H1 (cell line): ENCODE measurements around the gene PEX1. TPM values are rescaled to one million over a fixed set of nuclear protein-coding genes. Genes with fewer than 3 reads are reported as not detected.
"Not testable (repeated sequence)": the region's sequence is repeated elsewhere in the genome, so short reads cannot be mapped to it uniquely, and the experiment has no call there.

ENCODE experiments used
- CTCF ChIA-PET: fragments of 300-600 bp; sonication (Branson Sonifier 250); formaldehyde crosslinking; loops from one replicate; lab custom pipeline; 2021; ENCODE audit not compliant: partially characterized antibody; lab: Charles Lee
- POLR2A ChIA-PET: fragments of 300-600 bp; sonication (Branson Sonifier 250); formaldehyde crosslinking; loops from one replicate; lab custom pipeline; 2021; ENCODE audit warnings: inconsistent platforms; ENCODE audit not compliant: partially characterized antibody; lab: Charles Lee
- DNase-seq, 2 experiments: peaks; one replicate each; pipeline versions ENCODE4 v3.0.0 to v3.0.0-alpha.2; 2010 to 2022; ENCODE audit warnings: low spot score in 2 of 2, low read depth in 1 of 2, mixed read lengths in 1 of 2
- FAIRE-seq: peaks from 2 replicates; lab custom pipeline; 2011; peaks lifted over from hg19 to GRCh38; lab: Jason Lieb, UNC
- H2AFZ ChIP-seq: 2 replicates; pipeline ENCODE4 v1.8.1; 2012; ENCODE audit warnings: low read length, inconsistent platforms
- H2AK5ac ChIP-seq: 2 replicates; pipeline ENCODE4 v1.6.1; 2013; ENCODE audit warnings: low read depth, low read length
- H2BK120ac ChIP-seq: replicated peaks from 2 replicates; pipeline ENCODE3; 2013; ENCODE audit warnings: low read depth, low read length, inconsistent platforms
- H2BK12ac ChIP-seq: 2 replicates; pipeline ENCODE4 v1.6.1; 2013; ENCODE audit warnings: low read depth, low read length
- H2BK15ac ChIP-seq: 2 replicates; pipeline ENCODE4 v1.6.1; 2013; ENCODE audit warnings: low read length
- H2BK20ac ChIP-seq: 2 replicates; pipeline ENCODE4 v1.6.1; 2013; ENCODE audit warnings: low read length
- H2BK5ac ChIP-seq: 2 replicates; pipeline ENCODE4 v1.6.1; 2013; ENCODE audit warnings: low read depth, low read length
- H3K14ac ChIP-seq: 2 replicates; pipeline ENCODE4 v1.6.1; 2013; ENCODE audit warnings: inconsistent platforms; ENCODE audit not compliant: insufficient read length
- H3K18ac ChIP-seq: 2 replicates; pipeline ENCODE4 v1.6.1; 2013; ENCODE audit warnings: low read length; ENCODE audit errors: extremely low read depth
- H3K23ac ChIP-seq: 2 replicates; pipeline ENCODE4 v1.6.1; 2013; ENCODE audit warnings: inconsistent platforms; ENCODE audit not compliant: insufficient read length
- H3K23me2 ChIP-seq: 2 replicates; pipeline ENCODE4 v1.6.1; 2013; ENCODE audit warnings: low read depth, low read length
- H3K27ac ChIP-seq: 2 replicates; pipeline ENCODE4 v1.6.1; 2011; ENCODE audit warnings: low read depth, low read length, inconsistent platforms
- H3K27me3 ChIP-seq, 4 experiments: replicated peaks in 1 of 4; 1 replicate in 1 of 4; 2 replicates in 3 of 4; pipeline versions ENCODE4 v1.6.1 to v1.8.1; 2011 to 2013; ENCODE audit warnings: low read length in 3 of 4, mild to moderate bottlenecking in 3 of 4, inconsistent platforms in 2 of 4, mixed read lengths in 2 of 4, moderate library complexity in 1 of 4; ENCODE audit not compliant: control insufficient read depth in 3 of 4, insufficient read depth in 3 of 4; ENCODE audit errors: extremely low read depth in 1 of 4
- H3K36me3 ChIP-seq, 4 experiments: 2 replicates each; pipeline versions ENCODE4 v1.6.1 to v1.8.1; 2011 to 2013; ENCODE audit warnings: mild to moderate bottlenecking in 4 of 4, low read length in 3 of 4, moderate library complexity in 2 of 4, control low read depth in 1 of 4, inconsistent platforms in 1 of 4; ENCODE audit not compliant: insufficient read depth in 4 of 4, control insufficient read depth in 2 of 4
- H3K4ac ChIP-seq: replicated peaks from 2 replicates; pipeline ENCODE3; 2013; ENCODE audit warnings: low read length, low read depth, mixed read lengths, inconsistent platforms; ENCODE audit not compliant: insufficient read length
- H3K4me1 ChIP-seq, 4 experiments: replicated peaks in 1 of 4; 1 replicate in 1 of 4; 2 replicates in 3 of 4; pipeline versions ENCODE4 v1.6.1 to v1.8.1; 2011 to 2013; ENCODE audit warnings: low read length in 3 of 4, inconsistent platforms in 2 of 4, mixed read lengths in 1 of 4; ENCODE audit not compliant: insufficient read depth in 4 of 4, control insufficient read depth in 3 of 4
- H3K4me2 ChIP-seq, 2 experiments: 2 replicates each; pipeline versions ENCODE4 v1.6.1 to v1.8.1; 2011 to 2013; ENCODE audit warnings: low read depth in 2 of 2, low read length in 2 of 2, control low read depth in 1 of 2, inconsistent platforms in 1 of 2, mild to moderate bottlenecking in 1 of 2; ENCODE audit not compliant: insufficient read depth in 1 of 2
- H3K4me3 ChIP-seq, 4 experiments: fragments of 200-600, 300-600 bp in 1 of 4; sonication (generic), shearing (Covaris generic), sonication (Bioruptor Twin) in 1 of 4; 2 replicates each; pipeline versions ENCODE4 v1.5.1 to v1.8.1; 2011 to 2016; ENCODE audit warnings: low read length in 4 of 4, low read depth in 3 of 4, control low read depth in 2 of 4, inconsistent platforms in 2 of 4, mild to moderate bottlenecking in 2 of 4, mixed read lengths in 1 of 4, moderate library complexity in 1 of 4; ENCODE audit not compliant: insufficient read depth in 2 of 4; ENCODE audit errors: extremely low read depth in 1 of 4
- H3K56ac ChIP-seq: replicated peaks from 2 replicates; pipeline ENCODE3; 2013; ENCODE audit warnings: low read depth, mild to moderate bottlenecking, mixed read lengths, low read length, inconsistent platforms; ENCODE audit not compliant: insufficient read length
- H3K79me1 ChIP-seq: 2 replicates; pipeline ENCODE4 v1.6.1; 2013; ENCODE audit warnings: low read depth, low read length, control low read depth
- H3K79me2 ChIP-seq, 2 experiments: 2 replicates each; pipeline versions ENCODE4 v1.6.1 to v1.8.1; 2012 to 2013; ENCODE audit warnings: low read length in 2 of 2, mild to moderate bottlenecking in 2 of 2, inconsistent platforms in 1 of 2; ENCODE audit not compliant: insufficient read depth in 2 of 2, control insufficient read depth in 1 of 2
- H3K9ac ChIP-seq, 4 experiments: replicated peaks in 1 of 4; 1 replicate in 1 of 4; 2 replicates in 3 of 4; pipeline versions ENCODE4 v1.6.1 to v1.8.1; 2011 to 2013; ENCODE audit warnings: low read depth in 3 of 4, low read length in 3 of 4, control low read depth in 2 of 4, mild to moderate bottlenecking in 2 of 4, moderate library complexity in 2 of 4, inconsistent platforms in 1 of 4; ENCODE audit errors: extremely low read depth in 1 of 4
- H3K9me3 ChIP-seq, 2 experiments: 2 replicates each; pipeline versions ENCODE4 v1.6.1 to v1.8.1; 2012 to 2013; ENCODE audit warnings: mild to moderate bottlenecking in 2 of 2, moderate library complexity in 2 of 2, control low read depth in 1 of 2, inconsistent platforms in 1 of 2, low read depth in 1 of 2, low read length in 1 of 2, mixed read lengths in 1 of 2; ENCODE audit not compliant: insufficient read depth in 2 of 2
- H4K20me1 ChIP-seq, 2 experiments: replicated peaks in 1 of 2; 2 replicates each; pipeline versions ENCODE3 to v1.8.1; 2011 to 2013; ENCODE audit warnings: inconsistent platforms in 2 of 2, low read length in 2 of 2, mild to moderate bottlenecking in 1 of 2; ENCODE audit not compliant: insufficient read depth in 2 of 2, control insufficient read depth in 1 of 2
- H4K5ac ChIP-seq: 2 replicates; pipeline ENCODE4 v1.6.1; 2013; ENCODE audit warnings: low read length, low read depth, mixed read lengths, inconsistent platforms; ENCODE audit not compliant: insufficient read length
- H4K8ac ChIP-seq: 2 replicates; pipeline ENCODE4 v1.8.0; 2013; ENCODE audit warnings: mild to moderate bottlenecking, moderate library complexity, low read length, inconsistent platforms; ENCODE audit not compliant: insufficient read depth; ENCODE audit errors: extremely low read depth
- H4K91ac ChIP-seq: replicated peaks from 2 replicates; pipeline ENCODE3; 2013; ENCODE audit warnings: low read length, mixed read lengths, inconsistent platforms; ENCODE audit not compliant: insufficient read length
- WGBS, 2 experiments: shearing (Covaris generic) in 1 of 2; methylation state at CpG; one replicate each; pipeline versions ENCODE4 v1.1.6 to v1.1.7; 2013 to 2015; ENCODE audit warnings: low lambda C conversion rate in 2 of 2, mixed read lengths in 2 of 2, inconsistent platforms in 1 of 2, low coverage in 1 of 2, missing lambda C conversion rate in 1 of 2; ENCODE audit not compliant: insufficient replicate concordance in 2 of 2, insufficient coverage in 1 of 2, insufficient read length in 1 of 2; ENCODE audit errors: extremely low coverage in 1 of 2, missing lambda C conversion rate in 1 of 2; 5-methylcytosine and 5-hydroxymethylcytosine counted together
- polyA plus RNA-seq, 7 experiments: library from polyadenylated mRNA; depleted of rRNA in 3 of 7; stranded (reverse) in 5 of 7; unstranded in 2 of 7; fragments of >200 nt in 5 of 7; fragments of 200-250 nt in 2 of 7; gene quantifications; 1 replicate in 5 of 7; 2 replicates in 1 of 7; 4 replicates in 1 of 7; pipeline versions ENCODE4 v1.2.1 to v1.2.3, GENCODE V29; 2011 to 2013; ENCODE audit warnings: missing spikeins in 2 of 7, mixed read lengths in 2 of 7
- total RNA-seq: library from RNA; stranded (reverse); fragmentation: NEBNext Ultra II Directional; extraction: Animal tissue kit (Norgen Biotek cat#: 25700); gene quantifications from 2 replicates; pipeline ENCODE4 v1.2.1, GENCODE V29; 2021

PEX1 gene
- total and polyA plus RNA-seq, 2 of the 8 experiments (the other 6 are each of a cell fraction or from before 2014, with no cell fraction given) = 16.4 to 23.9 TPM

- H3K79me2 ChIP-seq, H3K56ac ChIP-seq, H3K79me1 ChIP-seq, CTCF ChIA-PET, H4K8ac ChIP-seq, H3K4me1 ChIP-seq, H3K4me3 ChIP-seq, H2BK12ac ChIP-seq, H3K14ac ChIP-seq, H3K9ac ChIP-seq, H4K20me1 ChIP-seq, H2BK15ac ChIP-seq, H3K27ac ChIP-seq, H3K4ac ChIP-seq, H3K4me2 ChIP-seq, H2BK20ac ChIP-seq, H3K27me3 ChIP-seq, H4K5ac ChIP-seq, H3K18ac ChIP-seq, H3K23me2 ChIP-seq, H2BK5ac ChIP-seq, POLR2A ChIA-PET, H2AFZ ChIP-seq, FAIRE-seq, H2BK120ac ChIP-seq, DNase-seq, H4K91ac ChIP-seq, H2AK5ac ChIP-seq, H3K36me3 ChIP-seq, H3K23ac ChIP-seq: not testable (repeated sequence)
- 94% methylated on average over 20 of the region's 30 CpGs; no CpG with 5 or more reads in 1 of the 2 experiments for WGBS, 2 experiments
- peaks cover 0 to 12% of the 10 kb centered on the region in 2 experiments; a peak in 1 of 4 replicates for H3K9me3 ChIP-seq
Measured at GRCh38 chr7:92545116-92545515, 16.8 kb upstream of the PEX1 start.

GRCh38 chr7:92543542-92543941 lies 15.2 kb upstream of the PEX1 start:
- H3K4ac ChIP-seq, H4K5ac ChIP-seq, H2BK15ac ChIP-seq, H4K20me1 ChIP-seq, H2AFZ ChIP-seq, H2BK5ac ChIP-seq, H2AK5ac ChIP-seq, CTCF ChIA-PET, DNase-seq, H3K9ac ChIP-seq, H3K4me1 ChIP-seq, H3K27me3 ChIP-seq, H3K4me2 ChIP-seq, FAIRE-seq, H2BK120ac ChIP-seq, H2BK20ac ChIP-seq, H3K36me3 ChIP-seq, H3K79me2 ChIP-seq, H3K18ac ChIP-seq, POLR2A ChIA-PET, H4K91ac ChIP-seq, H3K14ac ChIP-seq, H2BK12ac ChIP-seq, H3K79me1 ChIP-seq, H4K8ac ChIP-seq, H3K23ac ChIP-seq, H3K56ac ChIP-seq, H3K27ac ChIP-seq, H3K4me3 ChIP-seq, H3K23me2 ChIP-seq: not testable (repeated sequence)
- 90% methylated on average over 2 of the region's 3 CpGs; no CpG with 5 or more reads in 1 of the 2 experiments for WGBS, 2 experiments
- H3K9me3 ChIP-seq = peaks cover 0 to 12% of the 10 kb centered on the region in 2 experiments; a peak in 1 of 4 replicates
